Measurements from ENCODE around the gene PRXL2B. TPM values are rescaled to one million over a fixed set of nuclear protein-coding genes. Genes with fewer than 3 reads are reported as not detected.

Gene PRXL2B
- total and polyA plus RNA-seq, 10 of the 15 experiments (the other 5 are each of a cell fraction or from before 2014, with no cell fraction given) = 0.44 to 5.6 (median 4.0) TPM

DNA sequence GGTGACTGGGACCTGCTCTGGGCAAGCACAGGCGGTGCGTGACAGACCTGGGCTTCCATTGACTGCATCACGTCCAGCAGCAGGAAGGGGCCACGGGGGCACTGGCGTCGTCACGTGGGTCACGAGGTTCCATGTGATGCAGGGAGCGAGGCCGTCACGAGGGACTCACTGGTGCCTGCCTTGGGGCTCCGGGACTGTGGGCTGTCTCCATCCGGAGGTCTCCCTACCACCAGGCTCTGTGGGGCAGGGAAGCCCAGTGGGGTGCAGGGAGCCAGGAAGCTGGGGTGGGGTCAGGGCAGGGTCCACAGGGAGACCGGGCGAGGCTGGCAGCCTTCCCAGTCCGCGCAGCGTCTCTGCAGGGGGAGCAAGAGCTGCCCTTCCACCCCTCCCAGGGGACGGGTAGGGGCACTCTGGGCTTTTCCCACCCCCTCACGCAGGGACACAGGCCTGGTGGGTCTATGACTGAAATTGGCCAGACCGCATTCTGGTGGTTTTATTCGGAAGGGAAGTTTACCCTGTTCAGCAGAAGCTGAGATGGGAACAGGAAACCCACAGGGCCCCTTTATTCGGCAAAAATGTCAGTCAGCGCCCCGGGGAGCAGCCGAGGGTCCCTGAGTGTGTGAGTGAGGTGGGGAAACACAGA is 30.8 kb upstream of the PRXL2B start (continued):
- TF ChIP-seq, protein P1, sequence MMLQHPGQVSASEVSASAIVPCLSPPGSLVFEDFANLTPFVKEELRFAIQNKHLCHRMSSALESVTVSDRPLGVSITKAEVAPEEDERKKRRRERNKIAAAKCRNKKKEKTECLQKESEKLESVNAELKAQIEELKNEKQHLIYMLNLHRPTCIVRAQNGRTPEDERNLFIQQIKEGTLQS (IDR thresholded peaks at IDR 0.05; ENCODE audit: borderline replicate concordance, extremely low read depth, low read depth, low read length) = 0 out of 2 replicates have a peak, but pooled peaks have one; percentile 45
- TF ChIP-seq, protein P2, sequence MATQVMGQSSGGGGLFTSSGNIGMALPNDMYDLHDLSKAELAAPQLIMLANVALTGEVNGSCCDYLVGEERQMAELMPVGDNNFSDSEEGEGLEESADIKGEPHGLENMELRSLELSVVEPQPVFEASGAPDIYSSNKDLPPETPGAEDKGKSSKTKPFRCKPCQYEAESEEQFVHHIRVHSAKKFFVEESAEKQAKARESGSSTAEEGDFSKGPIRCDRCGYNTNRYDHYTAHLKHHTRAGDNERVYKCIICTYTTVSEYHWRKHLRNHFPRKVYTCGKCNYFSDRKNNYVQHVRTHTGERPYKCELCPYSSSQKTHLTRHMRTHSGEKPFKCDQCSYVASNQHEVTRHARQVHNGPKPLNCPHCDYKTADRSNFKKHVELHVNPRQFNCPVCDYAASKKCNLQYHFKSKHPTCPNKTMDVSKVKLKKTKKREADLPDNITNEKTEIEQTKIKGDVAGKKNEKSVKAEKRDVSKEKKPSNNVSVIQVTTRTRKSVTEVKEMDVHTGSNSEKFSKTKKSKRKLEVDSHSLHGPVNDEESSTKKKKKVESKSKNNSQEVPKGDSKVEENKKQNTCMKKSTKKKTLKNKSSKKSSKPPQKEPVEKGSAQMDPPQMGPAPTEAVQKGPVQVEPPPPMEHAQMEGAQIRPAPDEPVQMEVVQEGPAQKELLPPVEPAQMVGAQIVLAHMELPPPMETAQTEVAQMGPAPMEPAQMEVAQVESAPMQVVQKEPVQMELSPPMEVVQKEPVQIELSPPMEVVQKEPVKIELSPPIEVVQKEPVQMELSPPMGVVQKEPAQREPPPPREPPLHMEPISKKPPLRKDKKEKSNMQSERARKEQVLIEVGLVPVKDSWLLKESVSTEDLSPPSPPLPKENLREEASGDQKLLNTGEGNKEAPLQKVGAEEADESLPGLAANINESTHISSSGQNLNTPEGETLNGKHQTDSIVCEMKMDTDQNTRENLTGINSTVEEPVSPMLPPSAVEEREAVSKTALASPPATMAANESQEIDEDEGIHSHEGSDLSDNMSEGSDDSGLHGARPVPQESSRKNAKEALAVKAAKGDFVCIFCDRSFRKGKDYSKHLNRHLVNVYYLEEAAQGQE (IDR thresholded peaks at IDR 0.05; ENCODE audit: low read depth, low read length) = no peak
- TF ChIP-seq CHD4 (IDR thresholded peaks at IDR 0.05) (no peak), CBX3 (IDR thresholded peaks at IDR 0.05; ENCODE audit: borderline replicate concordance, low read depth) (no peak), SKIL (IDR thresholded peaks at IDR 0.05; ENCODE audit: low read depth, poor library complexity, severe bottlenecking) (peak; percentile 47), PAX5 (IDR thresholded peaks at IDR 0.05; ENCODE audit: borderline replicate concordance, low read depth, low read length) (0 out of 2 replicates have a peak, but pooled peaks have one; percentile 45), POLR2AphosphoS5 (IDR thresholded peaks at IDR 0.05; ENCODE audit: low read length) (peak; percentile 70), RCOR1 (conservative IDR thresholded peaks at IDR 0.05; ENCODE audit: low read depth, low read length) (no peak), MEF2A (IDR thresholded peaks at IDR 0.05; ENCODE audit: insufficient read depth, low read depth, low read length) (no peak), MYB (IDR thresholded peaks at IDR 0.05; ENCODE audit: borderline replicate concordance, low read depth, low read length) (no peak), NFIC (IDR thresholded peaks at IDR 0.05; ENCODE audit: low read depth, low read length) (peak; percentile 48; the same call in 1 of the 2 replicates), SMC3 (IDR thresholded peaks at IDR 0.05; ENCODE audit: borderline replicate concordance, low read length) (no peak), HDAC6 (IDR thresholded peaks at IDR 0.05; ENCODE audit: unreplicated experiment) (no peak), MTA2 (IDR thresholded peaks at IDR 0.05; ENCODE audit: low read depth) (peak; percentile 46; the same call in 1 of the 2 replicates), SMAD5 (IDR thresholded peaks at IDR 0.05; ENCODE audit: low read depth) (no peak), RAD21 (IDR thresholded peaks at IDR 0.05; ENCODE audit: insufficient read depth, low read depth, low read length) (no peak), BACH1 (IDR thresholded peaks at IDR 0.05; ENCODE audit: borderline replicate concordance) (0 out of 2 replicates have a peak, but pooled peaks have one; percentile 71), TARDBP (IDR thresholded peaks at IDR 0.05; ENCODE audit: borderline replicate concordance) (no peak), NFYB (IDR thresholded peaks at IDR 0.05; ENCODE audit: insufficient read depth, low read depth, low read length) (no peak), SP1 (IDR thresholded peaks at IDR 0.05; ENCODE audit: low read depth, low read length) (peak; percentile 31), BRCA1 (IDR thresholded peaks at IDR 0.05; ENCODE audit: low read depth, low read length) (no peak), CHD1 (IDR thresholded peaks at IDR 0.05; ENCODE audit: low read depth, low read length) (no peak), MEF2B (IDR thresholded peaks at IDR 0.05; ENCODE audit: partially characterized antibody, poor library complexity, severe bottlenecking) (peak; percentile 96)
- TF ChIP-seq, protein P3, sequence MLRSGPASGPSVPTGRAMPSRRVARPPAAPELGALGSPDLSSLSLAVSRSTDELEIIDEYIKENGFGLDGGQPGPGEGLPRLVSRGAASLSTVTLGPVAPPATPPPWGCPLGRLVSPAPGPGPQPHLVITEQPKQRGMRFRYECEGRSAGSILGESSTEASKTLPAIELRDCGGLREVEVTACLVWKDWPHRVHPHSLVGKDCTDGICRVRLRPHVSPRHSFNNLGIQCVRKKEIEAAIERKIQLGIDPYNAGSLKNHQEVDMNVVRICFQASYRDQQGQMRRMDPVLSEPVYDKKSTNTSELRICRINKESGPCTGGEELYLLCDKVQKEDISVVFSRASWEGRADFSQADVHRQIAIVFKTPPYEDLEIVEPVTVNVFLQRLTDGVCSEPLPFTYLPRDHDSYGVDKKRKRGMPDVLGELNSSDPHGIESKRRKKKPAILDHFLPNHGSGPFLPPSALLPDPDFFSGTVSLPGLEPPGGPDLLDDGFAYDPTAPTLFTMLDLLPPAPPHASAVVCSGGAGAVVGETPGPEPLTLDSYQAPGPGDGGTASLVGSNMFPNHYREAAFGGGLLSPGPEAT (IDR thresholded peaks at IDR 0.05; ENCODE audit: low read depth) = peak; percentile 83

All from GM12878 (cell line).